PFSK-1 (cell line): ENCODE measurements around the gene BRWD1.

Experiments
- FOXP2 ChIP-seq: optimal IDR thresholded peaks from 2 replicates; pipeline ENCODE3; 2011; ENCODE audit warnings: borderline replicate concordance, control low read depth, inconsistent platforms; ENCODE audit not compliant: insufficient read depth; ENCODE audit errors: extremely low read length, extremely low read depth
- POLR2AphosphoS5 ChIP-seq: IDR thresholded peaks from 2 replicates; pipeline ENCODE4 v1.6.1; 2012; ENCODE audit warnings: low read depth, mild to moderate bottlenecking, control low read depth, low read length, moderate library complexity
- REST ChIP-seq, 2 experiments: IDR thresholded peaks; 2 replicates each; pipeline versions ENCODE4 v1.6.1 to v1.8.0; 2011 to 2012; ENCODE audit warnings: low read depth in 2 of 2, low read length in 2 of 2, control low read depth in 1 of 2, inconsistent platforms in 1 of 2, mild to moderate bottlenecking in 1 of 2, moderate library complexity in 1 of 2; ENCODE audit not compliant: insufficient read depth in 1 of 2
- TAF1 ChIP-seq: IDR thresholded peaks from 2 replicates; pipeline ENCODE4 v1.6.1; 2012; ENCODE audit warnings: low read length, control low read depth, borderline replicate concordance; ENCODE audit not compliant: insufficient read depth

GRCh38 chr21:39150877-39151276 is 162.6 kb downstream of the BRWD1 start:
- no peak for TF ChIP-seq REST (IDR thresholded peaks at IDR 0.05; ENCODE audit: insufficient read depth in 1 of 2, low read depth in 2 of 2, low read length in 2 of 2)
- TF ChIP-seq POLR2AphosphoS5, result no peak
- no peak for TF ChIP-seq TAF1
- no peak for TF ChIP-seq FOXP2
